ENCODE measurements around the gene FAM81B.

DNA sequence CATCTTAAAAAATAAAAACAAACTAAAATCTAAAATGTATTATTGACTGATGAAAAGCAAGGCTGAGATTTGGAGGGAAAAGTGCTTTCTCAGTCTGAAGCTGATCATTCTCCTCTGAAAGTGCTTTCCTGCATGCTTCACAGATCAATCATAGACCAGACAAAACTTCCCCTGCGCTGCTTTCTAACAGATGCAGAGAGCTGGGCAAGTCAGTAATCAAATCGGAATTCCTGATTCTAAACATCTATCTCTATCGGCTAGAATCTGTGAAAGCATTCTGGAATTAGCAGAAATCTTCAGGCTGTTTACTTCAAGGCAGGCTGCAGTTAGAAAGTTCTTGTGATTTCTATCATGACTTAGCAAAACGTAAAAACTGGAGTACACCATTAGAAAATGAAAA is 15.6 kb upstream of the FAM81B start:
- TF ChIP-seq, protein P1, sequence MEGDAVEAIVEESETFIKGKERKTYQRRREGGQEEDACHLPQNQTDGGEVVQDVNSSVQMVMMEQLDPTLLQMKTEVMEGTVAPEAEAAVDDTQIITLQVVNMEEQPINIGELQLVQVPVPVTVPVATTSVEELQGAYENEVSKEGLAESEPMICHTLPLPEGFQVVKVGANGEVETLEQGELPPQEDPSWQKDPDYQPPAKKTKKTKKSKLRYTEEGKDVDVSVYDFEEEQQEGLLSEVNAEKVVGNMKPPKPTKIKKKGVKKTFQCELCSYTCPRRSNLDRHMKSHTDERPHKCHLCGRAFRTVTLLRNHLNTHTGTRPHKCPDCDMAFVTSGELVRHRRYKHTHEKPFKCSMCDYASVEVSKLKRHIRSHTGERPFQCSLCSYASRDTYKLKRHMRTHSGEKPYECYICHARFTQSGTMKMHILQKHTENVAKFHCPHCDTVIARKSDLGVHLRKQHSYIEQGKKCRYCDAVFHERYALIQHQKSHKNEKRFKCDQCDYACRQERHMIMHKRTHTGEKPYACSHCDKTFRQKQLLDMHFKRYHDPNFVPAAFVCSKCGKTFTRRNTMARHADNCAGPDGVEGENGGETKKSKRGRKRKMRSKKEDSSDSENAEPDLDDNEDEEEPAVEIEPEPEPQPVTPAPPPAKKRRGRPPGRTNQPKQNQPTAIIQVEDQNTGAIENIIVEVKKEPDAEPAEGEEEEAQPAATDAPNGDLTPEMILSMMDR (conservative IDR thresholded peaks at IDR 0.05; ENCODE audit: low read depth, low read length), result no peak
- TF ChIP-seq EZH2 (IDR thresholded peaks at IDR 0.05; ENCODE audit: borderline replicate concordance, low read depth, low read length, poor library complexity, severe bottlenecking), result no peak

Measured in A673 (cell line).